Suppressor macrophage (primary cell): ENCODE results near the gene SCFD2.

Experiments
- DNase-seq, 4 experiments: peaks; one replicate each; pipeline ENCODE4 v3.0.0-alpha.2; 2020 to 2022

Gene SCFD2

GRCh38 chr4:52983563-52984303 is 382.1 kb downstream of the SCFD2 start:
- peak; percentile 45 to 88 (median 65) for DNase-seq

DNA sequence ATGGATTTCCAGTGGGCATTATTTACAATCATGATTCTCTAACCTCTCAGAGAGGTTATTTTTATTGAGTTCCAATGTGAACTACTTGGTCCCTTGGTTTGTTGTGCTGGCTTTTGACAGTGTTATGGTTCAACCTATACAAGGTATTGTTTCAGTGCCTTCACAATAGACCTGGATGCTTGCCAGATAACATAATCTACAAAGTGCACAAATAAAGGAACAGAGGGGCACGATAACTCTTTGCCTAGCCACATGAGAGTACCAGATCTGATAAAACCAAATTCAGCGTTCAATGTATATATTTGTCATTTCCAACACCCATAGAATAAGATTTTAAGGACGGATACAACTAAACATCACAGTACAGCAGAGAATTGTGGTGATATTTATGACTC is 382.9 kb downstream of the SCFD2 start:
- DNase-seq = no peak

DNA sequence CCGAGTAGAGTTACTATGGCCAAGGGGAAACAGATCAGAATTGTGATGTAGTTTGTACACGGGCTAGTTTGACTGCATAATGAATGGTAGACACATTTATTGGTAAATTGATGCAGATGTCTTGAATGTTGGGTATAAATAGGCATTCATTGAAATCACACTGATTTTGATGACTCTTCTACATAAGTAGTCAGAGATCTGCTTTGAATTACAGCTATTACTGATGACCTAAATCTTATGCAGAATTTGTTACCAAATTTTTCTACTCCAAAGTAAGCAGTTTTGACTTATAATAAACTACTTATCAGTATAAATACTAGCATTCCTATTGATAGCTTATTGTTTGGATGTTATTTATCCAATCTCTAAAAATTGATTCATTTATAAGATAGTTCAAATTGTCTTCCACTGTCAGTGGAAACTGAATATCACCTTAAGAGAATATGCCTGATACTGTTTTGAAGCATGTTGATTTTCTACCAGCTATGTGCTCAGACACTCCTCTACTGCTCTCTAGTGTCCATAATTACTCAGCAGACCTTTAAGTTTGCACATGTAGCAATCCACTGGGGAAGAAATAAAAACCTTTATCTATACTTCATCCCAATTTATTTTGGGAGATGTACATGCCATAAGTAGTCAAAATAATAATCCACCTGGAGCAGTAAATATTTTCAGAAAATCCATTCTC is 383.5 kb downstream of the SCFD2 start:
- peak in 3 of 4 experiments; percentile 19 to 48 (median 41) for DNase-seq

- DNase-seq = no peak
These were observed 385.9 kb downstream of the SCFD2 start for GRCh38 chr4:52979821-52980590.

GRCh38 chr4:52979020-52979419 is 386.8 kb downstream of the SCFD2 start:
- no peak for DNase-seq

- DNase-seq = no peak
These were observed 388.6 kb downstream of the SCFD2 start for GRCh38 chr4:52977252-52977651.

DNA sequence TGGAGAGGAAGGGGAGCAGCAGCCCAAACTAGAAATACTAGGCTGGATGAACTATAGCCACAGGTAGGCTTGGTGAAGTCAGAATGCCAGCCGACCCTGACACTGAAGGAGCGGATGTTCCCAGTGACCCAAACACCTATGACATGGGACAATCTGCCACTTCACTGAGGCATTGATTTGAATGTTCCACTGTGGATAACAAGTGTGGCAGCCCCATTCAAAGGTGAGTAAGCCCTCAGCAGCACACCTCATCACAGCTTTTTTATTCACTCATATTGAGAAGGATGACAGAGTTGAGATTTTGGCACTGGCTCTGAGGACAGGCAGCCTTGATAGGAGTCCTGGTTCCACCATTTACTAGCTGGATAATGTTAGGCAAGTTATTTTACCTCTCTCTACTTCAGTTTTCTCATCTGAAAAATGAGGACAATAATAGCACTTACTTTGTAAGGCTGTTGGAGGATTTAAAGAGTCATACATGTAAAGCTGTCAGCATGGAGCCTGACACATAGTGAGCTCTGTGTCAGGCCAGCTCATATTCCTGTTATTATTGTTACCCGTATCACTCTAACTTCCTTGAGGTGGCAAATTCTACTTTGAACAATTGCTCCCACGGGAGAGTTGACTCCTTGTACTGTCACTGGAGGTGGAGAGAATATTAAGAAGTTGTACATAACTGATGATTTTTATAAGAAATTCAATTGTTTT is 389.2 kb downstream of the SCFD2 start:
- no peak for DNase-seq

- DNase-seq = no peak
These were observed 397.2 kb downstream of the SCFD2 start for GRCh38 chr4:52968691-52969090.

DNA sequence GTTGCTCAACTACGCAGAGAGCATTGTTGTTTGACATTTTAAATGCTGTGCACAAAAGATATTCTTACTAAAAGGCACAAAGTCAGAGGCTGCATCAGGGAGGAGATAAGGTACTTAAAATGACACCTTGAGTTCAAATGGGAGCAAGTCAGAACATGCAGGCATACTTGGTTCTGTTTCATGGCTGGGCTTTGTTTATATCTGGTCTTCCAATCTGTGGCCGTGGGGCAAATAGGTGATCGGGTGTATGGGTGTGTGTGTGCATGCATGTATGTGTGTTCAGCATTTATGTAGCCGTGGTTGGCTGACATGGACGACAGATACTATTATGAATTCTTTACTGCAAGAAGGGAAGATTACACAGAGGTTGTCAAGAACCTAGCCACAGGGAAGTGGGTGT is 397.6 kb downstream of the SCFD2 start:
- no peak for DNase-seq

GRCh38 chr4:52966781-52967180 is 399.1 kb downstream of the SCFD2 start:
- no peak for DNase-seq

GRCh38 chr4:52966172-52966571 is 399.7 kb downstream of the SCFD2 start:
- no peak for DNase-seq

DNA sequence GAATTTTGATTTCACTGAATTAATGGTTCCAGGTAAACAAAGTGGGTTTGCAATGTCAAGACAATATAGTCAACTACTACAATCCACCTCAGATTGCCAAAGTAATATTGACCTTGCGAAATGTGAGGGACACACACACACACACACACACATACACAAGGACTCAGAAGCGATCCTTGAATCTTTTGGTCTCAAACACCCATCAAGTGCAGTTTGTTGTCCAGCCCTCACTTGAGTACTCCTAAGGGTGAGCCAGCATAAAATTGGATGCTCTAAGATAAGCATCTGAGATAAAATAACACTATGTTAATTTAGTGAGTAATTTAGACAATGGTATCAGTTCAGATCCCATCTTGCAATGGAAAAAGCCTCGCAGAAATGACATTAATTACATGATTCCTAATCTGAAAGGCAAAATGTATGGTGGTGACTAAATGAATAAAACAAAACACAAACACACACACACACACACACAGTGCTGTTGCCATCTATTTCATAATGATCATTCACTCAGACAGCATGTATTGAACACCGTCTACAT is 401.2 kb downstream of the SCFD2 start:
- no peak for DNase-seq

GRCh38 chr4:52964011-52964410 is 401.9 kb downstream of the SCFD2 start:
- no peak for DNase-seq

DNA sequence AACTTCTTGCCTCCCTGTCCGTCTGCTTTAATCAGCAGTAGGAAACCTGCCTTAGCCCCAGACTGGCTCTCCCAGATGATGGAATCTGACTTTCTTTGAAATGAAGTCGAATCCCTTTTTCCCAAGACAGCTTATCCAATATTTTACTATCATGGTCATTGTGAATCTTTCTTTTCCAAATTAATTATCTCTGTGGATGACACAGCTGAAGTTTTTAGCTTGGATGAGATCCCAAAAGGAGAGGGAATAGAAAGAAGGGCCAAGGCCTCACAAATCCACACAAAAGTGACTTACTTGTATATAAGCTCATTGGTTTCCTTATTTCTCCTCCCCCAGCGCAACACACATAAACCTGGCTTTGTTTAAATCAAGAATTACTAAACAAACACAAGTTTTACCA is 403.1 kb downstream of the SCFD2 start:
- DNase-seq = no peak

- DNase-seq = no peak
These were observed 404.0 kb downstream of the SCFD2 start for GRCh38 chr4:52961666-52962412.

DNA sequence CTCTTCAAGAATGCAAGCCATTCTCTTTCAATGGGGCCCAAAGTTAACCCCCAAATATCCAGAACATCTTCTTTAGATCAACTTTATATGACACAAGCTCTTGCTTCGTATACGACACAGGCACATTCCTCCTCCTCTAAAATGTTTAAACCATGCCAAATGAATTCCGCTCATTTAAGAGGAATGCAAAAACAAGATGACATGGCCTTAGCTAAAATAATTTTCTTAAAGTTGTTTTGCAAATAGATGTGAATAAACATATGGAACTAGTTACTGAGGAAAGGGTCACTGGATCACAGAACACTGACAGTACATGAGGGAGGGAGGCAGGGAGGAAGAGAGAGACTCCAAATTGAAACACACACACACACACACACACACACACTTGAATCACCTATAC is 406.3 kb downstream of the SCFD2 start:
- DNase-seq = no peak

DNA sequence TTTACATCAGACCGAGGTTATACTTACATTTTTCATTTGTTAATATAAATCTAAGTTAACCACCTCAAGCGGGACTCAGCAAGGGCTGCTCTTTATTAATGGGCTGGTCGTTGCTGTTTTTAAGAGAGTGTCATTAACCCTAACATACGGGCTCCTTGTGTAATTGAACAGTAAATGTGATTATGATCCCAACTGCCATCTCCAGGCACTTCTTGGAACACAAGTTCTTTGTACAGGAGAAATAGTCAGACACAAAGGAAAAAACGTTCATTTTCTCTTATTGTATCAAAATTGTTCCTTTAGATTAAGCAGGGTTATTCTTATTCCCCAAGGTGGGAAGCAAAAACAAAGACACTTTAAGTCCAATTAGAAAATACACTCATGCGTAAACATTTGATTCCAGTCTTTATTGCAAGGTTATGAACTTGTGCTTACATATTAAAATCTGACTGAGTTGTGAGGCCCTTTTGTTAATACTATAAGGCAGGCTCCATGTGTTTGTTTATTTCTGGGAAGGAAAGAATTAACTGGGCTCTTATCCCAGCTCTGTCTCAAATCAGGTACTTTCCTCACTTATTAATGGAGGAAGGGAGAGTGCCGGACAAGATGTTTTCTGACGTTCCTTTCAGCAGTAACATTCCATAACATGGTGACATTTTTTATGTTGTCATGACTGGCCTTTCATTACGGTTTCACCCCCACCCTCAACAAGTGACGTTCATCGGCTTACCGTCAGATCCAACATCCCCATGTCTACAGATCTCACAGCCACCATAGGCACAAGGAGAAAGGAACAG is 407.8 kb downstream of the SCFD2 start:
- DNase-seq = no peak

DNA sequence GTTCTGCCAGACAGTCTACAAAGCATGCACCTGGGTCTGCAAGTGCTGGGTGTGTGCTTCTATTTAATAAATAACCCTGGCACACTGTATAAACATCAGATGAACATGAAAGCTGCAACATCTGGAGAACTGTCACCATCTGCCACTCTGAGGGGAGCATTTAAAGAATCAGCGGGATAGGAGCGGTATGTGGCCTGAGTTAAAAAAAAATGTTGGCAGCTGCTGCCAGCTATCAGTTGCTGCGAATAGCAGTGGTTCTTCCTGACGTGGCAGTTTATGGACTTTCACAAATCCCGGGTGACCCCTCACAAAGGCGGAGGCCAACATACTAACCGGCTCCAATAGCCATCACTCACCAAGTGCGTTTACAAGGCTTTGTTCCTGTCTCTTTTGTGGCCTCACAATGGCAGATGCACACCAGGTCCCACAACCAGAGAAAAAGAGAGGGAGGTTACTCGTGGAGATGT is 408.6 kb downstream of the SCFD2 start:
- no peak for DNase-seq

GRCh38 chr4:52956691-52957090 is 409.2 kb downstream of the SCFD2 start:
- DNase-seq = no peak

DNA sequence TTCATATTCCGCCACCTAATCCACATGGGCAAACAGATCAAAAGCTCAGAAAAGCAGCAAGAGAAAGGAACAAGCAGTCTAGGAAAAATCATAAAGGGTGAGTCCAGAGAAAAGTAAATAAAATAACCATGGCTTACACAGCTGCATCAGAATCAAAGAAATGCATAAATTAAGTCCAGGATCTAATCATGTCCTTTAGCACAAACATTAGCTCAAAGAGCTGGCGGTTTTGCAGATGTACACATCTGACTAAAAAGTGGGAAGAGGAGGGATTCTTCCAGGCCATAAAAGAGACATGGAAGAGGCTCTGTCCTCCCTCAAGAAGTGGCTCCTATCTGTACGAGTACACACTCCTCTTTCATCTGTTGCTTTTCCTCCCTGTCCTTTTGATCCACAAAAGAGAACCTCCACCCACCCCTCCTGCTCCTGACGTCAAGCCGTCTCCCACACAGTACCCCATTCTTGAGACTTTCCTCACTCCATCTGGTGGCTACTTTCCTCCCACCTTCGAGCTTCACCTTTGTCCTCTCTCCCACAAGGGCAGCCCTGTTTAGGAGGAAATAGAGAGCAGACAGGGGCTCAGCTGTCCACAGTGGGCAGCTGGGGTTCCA is 411.2 kb downstream of the SCFD2 start:
- DNase-seq = peak in 2 of 4 experiments; percentile 5 to 21
